HG02973 (cell line): ENCODE measurements around the gene RIPOR3.
"Not testable (repeated sequence)": the region's sequence is repeated elsewhere in the genome, so short reads cannot be mapped to it uniquely, and the experiment has no call there.

Source experiments
- ATAC-seq: cut with Tn5 transposase; IDR thresholded peaks from one replicate; pipeline ENCODE4 v1.9.1; 2021; ENCODE audit warnings: moderate library complexity; ENCODE audit not compliant: unreplicated experiment

The RIPOR3 gene

GRCh38 chr20:50611128-50611810 lies 80.1 kb downstream of the RIPOR3 start:
- ATAC-seq = no peak

GRCh38 chr20:50610212-50610718 lies 81.1 kb downstream of the RIPOR3 start:
- ATAC-seq = no peak

GRCh38 chr20:50609438-50609989 lies 81.8 kb downstream of the RIPOR3 start:
- no peak for ATAC-seq

- no peak for ATAC-seq
These were observed 82.6 kb downstream of the RIPOR3 start for GRCh38 chr20:50608750-50609104.

GRCh38 chr20:50607850-50608749 lies 83.2 kb downstream of the RIPOR3 start:
- ATAC-seq = no peak

GRCh38 chr20:50607436-50607835 lies 83.9 kb downstream of the RIPOR3 start:
- ATAC-seq = no peak

- no peak for ATAC-seq
These were observed 86.2 kb downstream of the RIPOR3 start for GRCh38 chr20:50605136-50605535.

GRCh38 chr20:50604451-50604850 lies 86.9 kb downstream of the RIPOR3 start:
- ATAC-seq = no peak

GRCh38 chr20:50602432-50603088 lies 88.8 kb downstream of the RIPOR3 start:
- ATAC-seq = no peak

GRCh38 chr20:50601511-50602431 lies 89.6 kb downstream of the RIPOR3 start:
- ATAC-seq = no peak

- no peak for ATAC-seq
These were observed 91.0 kb downstream of the RIPOR3 start for GRCh38 chr20:50600281-50600895.

GRCh38 chr20:50598768-50599167 lies 92.6 kb downstream of the RIPOR3 start:
- not testable (repeated sequence) for ATAC-seq

GRCh38 chr20:50598074-50598473 lies 93.3 kb downstream of the RIPOR3 start:
- ATAC-seq = no peak

GRCh38 chr20:50597406-50597969 lies 93.9 kb downstream of the RIPOR3 start:
- ATAC-seq = no peak

- no peak for ATAC-seq
These were observed 94.7 kb downstream of the RIPOR3 start for GRCh38 chr20:50596694-50597021.

GRCh38 chr20:50595988-50596693 lies 95.2 kb downstream of the RIPOR3 start:
- ATAC-seq = no peak

- no peak for ATAC-seq
These were observed 95.9 kb downstream of the RIPOR3 start for GRCh38 chr20:50595433-50595895.

- ATAC-seq = no peak
These were observed 96.5 kb downstream of the RIPOR3 start for GRCh38 chr20:50594591-50595432.
